Thoracic aorta (tissue), 2 donors: ENCODE data around the gene CIB4. TPM values are rescaled to one million over a fixed set of nuclear protein-coding genes. Genes with fewer than 3 reads are reported as not detected.

ENCODE experiments used
- ATAC-seq: fragments of 150-250 bp; one replicate; pipeline ENCODE4 v1.8.0; 2017; ENCODE audit warnings: low read depth; ENCODE audit not compliant: insufficient number of reproducible peaks, low FRiP score
- DNase-seq: peaks from one replicate; pipeline ENCODE4 v3.0.0-alpha.2; 2020; ENCODE audit warnings: low spot score
- H3K27ac ChIP-seq, 2 donors: fragments of 200-600 bp; sonication (generic); 1 replicate in 1 of 2; 2 replicates in 1 of 2; pipeline ENCODE4 v1.5.1; 2016; ENCODE audit warnings: mild to moderate bottlenecking in 2 of 2, moderate library complexity in 2 of 2
- H3K27me3 ChIP-seq: fragments of 200-600 bp; sonication (generic); replicated peaks from 2 replicates; pipeline ENCODE4 v1.6.0; 2016; ENCODE audit warnings: mild to moderate bottlenecking; ENCODE audit not compliant: insufficient read depth
- H3K36me3 ChIP-seq: fragments of 200-600 bp; sonication (generic); one replicate; pipeline ENCODE4 v1.5.1; 2016
- H3K4me1 ChIP-seq, 2 donors: fragments of 200-600 bp; sonication (generic); 1 replicate in 1 of 2; 2 replicates in 1 of 2; pipeline versions ENCODE4 v1.5.1 to v1.6.0; 2016; ENCODE audit warnings: low read depth in 2 of 2, mild to moderate bottlenecking in 1 of 2; ENCODE audit not compliant: control insufficient read depth in 1 of 2
- H3K4me3 ChIP-seq: fragments of 200-600 bp; sonication (generic); 2 replicates; pipeline ENCODE4 v1.5.1; 2016; ENCODE audit warnings: mild to moderate bottlenecking
- H3K9me3 ChIP-seq: fragments of 200-600 bp; sonication (generic); 2 replicates; pipeline ENCODE4 v1.5.1; 2016
- CTCF ChIP-seq: fragments of 200-600 bp; sonication (generic); IDR thresholded peaks from one replicate; pipeline ENCODE4 v1.5.1; 2019; ENCODE audit warnings: antibody characterized with exemption
- total RNA-seq, 2 donors: library from RNA; depleted of rRNA; stranded (reverse); fragments of >200 nt; gene quantifications; one replicate each; pipeline versions ENCODE4 v1.1.0 to v1.2.3, GENCODE V29; 2016

Gene CIB4
- not detected for total RNA-seq

DNA sequence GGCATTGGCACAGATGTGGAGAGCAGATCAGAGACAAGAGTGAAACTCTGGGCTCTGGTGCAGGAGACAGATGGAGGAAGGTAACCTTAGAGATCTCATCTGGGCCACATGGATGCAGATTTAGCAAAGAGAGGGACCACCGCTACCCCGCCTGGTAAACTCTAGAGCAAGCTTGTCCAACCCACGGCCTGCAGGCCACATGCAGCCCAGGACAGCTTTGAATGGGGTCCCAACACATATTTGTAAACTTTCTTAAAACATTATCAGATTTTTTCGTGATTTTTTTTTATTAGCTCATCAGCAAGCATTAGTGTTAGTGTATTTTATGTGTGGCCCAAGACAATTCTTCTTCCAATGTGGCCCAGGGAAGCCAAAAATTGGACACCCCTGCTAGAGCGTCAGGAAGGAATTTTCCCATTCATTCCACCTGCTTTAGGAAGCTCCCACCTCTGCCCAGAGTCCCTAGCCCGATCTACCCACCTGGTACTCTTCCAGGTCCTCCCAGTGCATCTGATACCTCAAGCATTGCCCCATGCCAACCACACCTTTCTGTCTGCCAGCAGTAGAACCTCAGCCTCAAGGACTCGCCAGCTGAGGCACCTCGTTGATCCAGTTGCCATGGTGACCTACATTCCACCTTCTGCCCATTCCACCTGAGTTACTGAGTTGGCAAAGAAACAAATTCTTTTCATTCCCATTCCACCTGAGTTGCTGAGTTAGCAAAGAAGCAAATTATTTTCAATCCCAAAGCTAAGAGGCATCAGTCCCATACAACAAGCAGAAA, at the start of gene CIB4:
CIB4 (minus strand) TSS at position 586 of the 784 bp plus-strand sequence; CDS start at position 534, 52 bp downstream.
- no peak for ATAC-seq
- no peaks in the 10 kb centered on the region for H3K9me3 ChIP-seq

GRCh38 chr2:26687801-26688200, 46.6 kb upstream of the CIB4 start:
- no peaks in the 10 kb centered on the region for H3K36me3 ChIP-seq
- H3K9me3 ChIP-seq, result no peaks in the 10 kb centered on the region
- no peak overlapping the region for H3K4me3 ChIP-seq
- no peak for TF ChIP-seq CTCF
- H3K4me1 ChIP-seq, result peaks cover 8 to 20% of the 10 kb centered on the region in 2 donors
- H3K27me3 ChIP-seq, result no peaks in the 10 kb centered on the region
- no peak for DNase-seq
- ATAC-seq, result no peak
- no peak overlapping the region for H3K27ac ChIP-seq

More for the DNA sequence above, at the start of gene CIB4:
- no peak for TF ChIP-seq CTCF
- no peaks in the 10 kb centered on the region for H3K27me3 ChIP-seq
- no peaks in the 10 kb centered on the region for H3K4me1 ChIP-seq
- DNase-seq, result no peak
- no peaks in the 10 kb centered on the region for H3K36me3 ChIP-seq
- H3K4me3 ChIP-seq, result no peak within 1 kb of the TSS
- no peak within 1 kb of the TSS for H3K27ac ChIP-seq

DNA sequence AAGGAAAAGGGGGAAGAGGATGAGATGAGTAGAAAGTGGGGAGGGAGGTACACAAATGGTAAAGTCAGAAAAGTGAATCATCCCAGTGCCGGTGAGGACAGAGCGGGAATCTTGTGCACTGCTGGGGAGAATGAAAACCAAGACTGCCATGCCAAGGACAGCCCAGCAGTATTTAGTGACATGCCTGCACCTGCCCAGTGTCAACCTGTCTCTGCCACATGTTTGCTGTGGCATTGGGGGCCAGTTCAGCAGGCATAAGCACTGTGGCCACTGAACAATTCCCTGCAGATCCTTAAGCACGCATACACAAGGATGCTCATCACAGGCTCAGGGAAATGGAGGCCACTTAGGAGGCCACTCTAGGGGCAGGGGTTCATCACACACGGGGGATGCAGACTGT, 46.2 kb upstream of the CIB4 start:
- Histone ChIP-seq H3K9me3 (no peaks in the 10 kb centered on the region), H3K27ac (no peak overlapping the region), H3K27me3 (no peaks in the 10 kb centered on the region), H3K4me1 (peaks cover 8 to 25% of the 10 kb centered on the region in 2 donors), H3K4me3 (no peak overlapping the region), H3K36me3 (no peaks in the 10 kb centered on the region)
- no peak for ATAC-seq
- TF ChIP-seq CTCF, result no peak
- DNase-seq, result no peak

GRCh38 chr2:26685989-26686839, 45.0 kb upstream of the CIB4 start:
- TF ChIP-seq CTCF, result no peak
- H3K4me1 ChIP-seq, result peaks cover 4 to 25% of the 10 kb centered on the region in 2 donors
- no peaks in the 10 kb centered on the region for H3K36me3 ChIP-seq
- H3K4me3 ChIP-seq, result no peak overlapping the region
- no peaks in the 10 kb centered on the region for H3K9me3 ChIP-seq
- no peaks in the 10 kb centered on the region for H3K27me3 ChIP-seq
- H3K27ac ChIP-seq, result no peak overlapping the region
- DNase-seq (no peak), ATAC-seq (no peak)

DNA sequence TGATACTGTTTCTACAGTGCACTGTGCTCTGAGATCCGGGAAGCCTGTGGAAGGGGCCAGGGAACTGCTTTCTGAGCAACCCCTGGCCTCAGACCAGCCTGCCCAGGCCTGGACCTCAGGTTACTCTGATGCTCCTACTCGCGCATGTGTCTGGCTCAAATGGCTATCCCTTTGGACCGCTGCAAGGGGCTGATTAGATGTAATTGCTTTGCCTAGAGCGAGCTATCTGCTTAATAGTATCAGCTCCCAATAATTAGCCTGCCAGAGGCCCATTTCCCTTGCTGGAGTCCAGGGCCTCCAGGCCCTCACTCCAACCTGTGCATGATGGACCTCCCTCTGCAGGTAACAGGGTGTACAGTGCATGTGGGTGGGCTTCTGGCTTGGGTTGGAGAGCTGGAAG, 44.2 kb upstream of the CIB4 start:
- H3K27ac ChIP-seq, result no peak overlapping the region
- H3K4me3 ChIP-seq, result no peak overlapping the region
- H3K27me3 ChIP-seq, result no peaks in the 10 kb centered on the region
- TF ChIP-seq CTCF, result no peak
- no peaks in the 10 kb centered on the region for H3K9me3 ChIP-seq
- DNase-seq (no peak), ATAC-seq (no peak)
- no peaks in the 10 kb centered on the region for H3K36me3 ChIP-seq
- H3K4me1 ChIP-seq, result peaks cover 4 to 22% of the 10 kb centered on the region in 2 donors
